ENCODE results near the gene ZDHHC22. TPM values are rescaled to one million over a fixed set of nuclear protein-coding genes. Genes with fewer than 3 reads are reported as not detected.

ZDHHC22 gene
- total and polyA plus RNA-seq, 12 donors: 0.06 to 1.2 (median 0.24) TPM; not detected in 7

DNA sequence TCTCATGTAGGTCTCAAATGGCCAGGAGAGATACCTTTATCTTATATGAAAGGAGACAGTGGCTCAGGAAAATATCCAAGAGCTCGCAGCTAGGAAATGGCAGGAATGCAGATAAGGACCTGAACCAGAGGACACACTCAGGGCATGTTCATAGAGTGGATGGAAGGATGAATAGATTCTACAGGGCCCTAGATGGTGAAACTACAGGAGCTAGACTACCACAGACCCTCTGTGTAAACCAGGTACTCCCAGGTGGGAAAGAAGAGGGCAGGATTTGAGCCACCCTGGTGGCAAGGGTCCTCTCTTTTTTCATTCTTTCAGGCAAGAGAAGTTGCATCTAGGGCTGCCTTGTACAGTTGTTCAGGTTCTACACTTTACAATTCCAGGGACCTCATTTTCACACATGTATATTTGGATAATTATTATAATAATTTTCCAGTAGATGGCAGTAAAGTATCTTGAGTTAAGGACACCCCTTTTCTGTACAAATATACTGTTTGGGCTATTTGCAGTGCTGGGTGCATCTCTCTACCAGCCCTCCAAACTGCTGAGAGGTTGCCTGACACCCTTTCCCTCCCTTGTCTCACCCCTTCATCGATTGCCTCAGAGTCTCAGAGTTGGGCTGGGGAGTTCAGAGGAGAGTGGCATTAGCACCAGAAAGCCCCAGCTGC is 10.5 kb upstream of the ZDHHC22 start:
- no peaks in the 10 kb centered on the region for H3K9me3 ChIP-seq (replicated peaks in 1 of 3)
- peaks cover 3% of the 10 kb centered on the region for H3K27me3 ChIP-seq
- no peak overlapping the region for H3K4me3 ChIP-seq
- no peaks in the 10 kb centered on the region for H3K36me3 ChIP-seq (replicated peaks in 1 of 2)
- no peaks in the 10 kb centered on the region for H3K4me1 ChIP-seq (replicated peaks in 1 of 2)
- no peak overlapping the region for H3K27ac ChIP-seq
- intact Hi-C loops (cut with DNase I): loop anchor here (5.0 to 10.0 kb wide), 3 partner anchors 60 to 163 kb away; no protein-coding TSS in a partner anchor
- WGBS, 4 donors: 30 to 38% (median 34%) methylated on average over 2 of the region's 2 CpGs
- no peak for DNase-seq
- TF ChIP-seq, protein P1, sequence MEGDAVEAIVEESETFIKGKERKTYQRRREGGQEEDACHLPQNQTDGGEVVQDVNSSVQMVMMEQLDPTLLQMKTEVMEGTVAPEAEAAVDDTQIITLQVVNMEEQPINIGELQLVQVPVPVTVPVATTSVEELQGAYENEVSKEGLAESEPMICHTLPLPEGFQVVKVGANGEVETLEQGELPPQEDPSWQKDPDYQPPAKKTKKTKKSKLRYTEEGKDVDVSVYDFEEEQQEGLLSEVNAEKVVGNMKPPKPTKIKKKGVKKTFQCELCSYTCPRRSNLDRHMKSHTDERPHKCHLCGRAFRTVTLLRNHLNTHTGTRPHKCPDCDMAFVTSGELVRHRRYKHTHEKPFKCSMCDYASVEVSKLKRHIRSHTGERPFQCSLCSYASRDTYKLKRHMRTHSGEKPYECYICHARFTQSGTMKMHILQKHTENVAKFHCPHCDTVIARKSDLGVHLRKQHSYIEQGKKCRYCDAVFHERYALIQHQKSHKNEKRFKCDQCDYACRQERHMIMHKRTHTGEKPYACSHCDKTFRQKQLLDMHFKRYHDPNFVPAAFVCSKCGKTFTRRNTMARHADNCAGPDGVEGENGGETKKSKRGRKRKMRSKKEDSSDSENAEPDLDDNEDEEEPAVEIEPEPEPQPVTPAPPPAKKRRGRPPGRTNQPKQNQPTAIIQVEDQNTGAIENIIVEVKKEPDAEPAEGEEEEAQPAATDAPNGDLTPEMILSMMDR (IDR thresholded peaks at IDR 0.05): peak in 5 of 6 experiments; percentile 33 to 52 (median 42)
- no peak for TF ChIP-seq POLR2A (IDR thresholded peaks at IDR 0.05)

- peaks cover 7% of the 10 kb centered on the region for H3K27me3 ChIP-seq
- no peak for TF ChIP-seq POLR2A (IDR thresholded peaks at IDR 0.05)
- TF ChIP-seq, protein P1 (IDR thresholded peaks at IDR 0.05): peak in 4 of 6 experiments; percentile 9 to 29 (median 24)
- no peaks in the 10 kb centered on the region for H3K9me3 ChIP-seq (replicated peaks in 1 of 3)
- WGBS, 4 donors: 4 to 13% (median 6%) methylated on average over 5 of the region's 5 CpGs
- H3K36me3 ChIP-seq (replicated peaks in 1 of 2): no peaks in the 10 kb centered on the region
- no peak overlapping the region for H3K4me3 ChIP-seq
- intact Hi-C loops (cut with DNase I): loop anchor here (5.0 to 10.0 kb wide), 3 partner anchors 61 to 164 kb away; no protein-coding TSS in a partner anchor
- H3K27ac ChIP-seq: no peak overlapping the region
- DNase-seq: peak in 2 of 7 donors; percentile 14 to 47
- H3K4me1 ChIP-seq (replicated peaks in 1 of 2): no peaks in the 10 kb centered on the region
Measured at GRCh38 chr14:77151245-77151644, 9.7 kb upstream of the ZDHHC22 start.

DNA sequence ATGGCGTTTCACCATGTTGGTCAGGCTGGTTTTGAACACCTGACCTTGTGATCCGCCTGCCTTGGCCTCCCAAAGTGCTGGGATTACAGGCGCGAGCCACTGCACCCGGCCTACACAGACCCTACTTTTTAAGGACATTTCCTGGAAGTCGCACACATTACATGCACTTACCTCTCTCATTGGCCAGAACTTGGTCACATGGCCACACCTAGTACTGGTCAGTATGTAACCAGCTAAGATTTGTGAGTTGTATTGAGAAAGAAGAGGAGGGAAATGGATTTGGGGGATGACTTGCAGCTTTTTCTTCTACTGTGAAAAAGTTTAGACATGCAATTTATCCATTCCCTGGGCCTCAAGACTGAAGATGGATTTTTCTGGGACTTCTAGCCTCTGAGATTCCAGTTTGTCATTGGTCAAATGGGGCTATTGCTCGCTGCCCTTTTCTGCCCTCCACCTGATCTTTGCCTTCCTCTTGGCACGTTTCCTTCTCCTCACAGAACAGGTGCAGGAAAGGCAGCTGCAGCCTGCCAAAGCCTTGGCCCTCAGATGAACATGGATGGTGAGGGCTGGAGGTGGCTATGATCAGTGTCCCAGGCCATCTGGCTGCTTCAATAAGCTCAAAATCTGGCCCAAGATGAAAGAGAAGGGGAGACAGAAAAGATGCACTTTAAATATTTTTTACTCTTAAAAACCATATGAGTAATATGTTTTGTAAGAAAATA is 7.1 kb upstream of the ZDHHC22 start:
- no peaks in the 10 kb centered on the region for H3K4me1 ChIP-seq (replicated peaks in 1 of 2)
- no peak overlapping the region for H3K27ac ChIP-seq
- WGBS, 4 donors: 60 to 69% (median 67%) methylated on average over 8 of the region's 8 CpGs
- no peak for TF ChIP-seq POLR2A (IDR thresholded peaks at IDR 0.05)
- TF ChIP-seq, protein P1 (IDR thresholded peaks at IDR 0.05): no peak
- intact Hi-C loops (cut with DNase I): no loop called here
- H3K9me3 ChIP-seq (replicated peaks in 1 of 3): no peaks in the 10 kb centered on the region
- no peaks in the 10 kb centered on the region for H3K36me3 ChIP-seq (replicated peaks in 1 of 2)
- peak in 1 of 7 donors; percentile 35 for DNase-seq
- H3K4me3 ChIP-seq: no peak overlapping the region
- peaks cover 14% of the 10 kb centered on the region for H3K27me3 ChIP-seq

DNA sequence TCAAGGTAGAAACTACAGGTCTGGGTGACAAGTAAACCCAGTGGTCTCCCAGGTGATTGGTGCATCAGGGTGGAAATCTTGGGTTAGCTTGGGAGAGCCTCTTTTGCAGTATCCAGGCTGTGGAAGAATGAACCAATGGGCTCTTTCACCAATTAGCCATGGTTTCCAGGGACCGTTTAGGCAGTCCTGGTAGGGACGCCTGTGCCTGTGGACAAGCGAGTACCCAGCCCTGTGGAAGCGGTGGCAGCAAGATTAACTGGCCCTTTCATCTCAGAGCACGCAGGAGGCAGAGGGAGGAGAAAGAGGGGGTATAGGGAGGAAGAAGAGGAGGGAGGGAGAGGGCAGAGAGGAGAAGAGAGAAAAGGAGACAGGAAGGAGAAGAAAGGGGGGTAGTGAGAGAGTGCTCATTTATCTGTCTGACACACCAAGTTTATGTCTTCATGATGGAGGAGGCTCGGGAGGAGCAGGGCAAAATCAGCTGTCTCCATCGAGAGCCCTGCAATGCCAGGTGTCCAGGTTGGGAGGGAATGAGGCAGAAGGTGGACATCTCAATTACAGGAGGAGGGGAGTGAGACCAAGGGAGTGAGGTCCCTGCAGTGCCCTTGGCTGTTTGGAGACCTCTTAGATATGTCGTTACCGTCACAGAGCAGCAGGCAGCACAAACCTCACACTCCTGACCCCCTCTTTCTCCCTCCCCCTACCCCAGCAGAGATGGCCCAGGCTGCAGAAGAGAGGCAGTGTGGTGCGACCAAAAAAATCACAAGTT is 4.6 kb upstream of the ZDHHC22 start:
- TF ChIP-seq, protein P1 (IDR thresholded peaks at IDR 0.05): no peak
- TF ChIP-seq POLR2A (IDR thresholded peaks at IDR 0.05): no peak
- Histone ChIP-seq H3K27me3 (peaks cover 35% of the 10 kb centered on the region), H3K4me3 (no peak overlapping the region), H3K9me3 (replicated peaks in 1 of 3) (no peaks in the 10 kb centered on the region), H3K27ac (no peak overlapping the region), H3K4me1 (replicated peaks in 1 of 2) (peaks cover 5 to 6% of the 10 kb centered on the region in 2 donors), H3K36me3 (replicated peaks in 1 of 2) (no peaks in the 10 kb centered on the region)
- 9 to 16% (median 14%) methylated on average over 8 to 10 of the region's 10 CpGs for WGBS, 4 donors
- intact Hi-C loops (cut with DNase I): no loop called here
- DNase-seq: peak in 2 of 7 donors; percentile 3 to 18

Measured in adrenal gland (tissue), 12 donors.